ENCODE results near the gene RAB40C.

Gene RAB40C

GRCh38 chr16:668519-669171 lies 78.8 kb downstream of the RAB40C start:
- no peak for DNase-seq (ENCODE audit: low spot score)

GRCh38 chr16:669666-670065 lies 79.8 kb downstream of the RAB40C start:
- no peak for DNase-seq (ENCODE audit: low spot score)

DNA sequence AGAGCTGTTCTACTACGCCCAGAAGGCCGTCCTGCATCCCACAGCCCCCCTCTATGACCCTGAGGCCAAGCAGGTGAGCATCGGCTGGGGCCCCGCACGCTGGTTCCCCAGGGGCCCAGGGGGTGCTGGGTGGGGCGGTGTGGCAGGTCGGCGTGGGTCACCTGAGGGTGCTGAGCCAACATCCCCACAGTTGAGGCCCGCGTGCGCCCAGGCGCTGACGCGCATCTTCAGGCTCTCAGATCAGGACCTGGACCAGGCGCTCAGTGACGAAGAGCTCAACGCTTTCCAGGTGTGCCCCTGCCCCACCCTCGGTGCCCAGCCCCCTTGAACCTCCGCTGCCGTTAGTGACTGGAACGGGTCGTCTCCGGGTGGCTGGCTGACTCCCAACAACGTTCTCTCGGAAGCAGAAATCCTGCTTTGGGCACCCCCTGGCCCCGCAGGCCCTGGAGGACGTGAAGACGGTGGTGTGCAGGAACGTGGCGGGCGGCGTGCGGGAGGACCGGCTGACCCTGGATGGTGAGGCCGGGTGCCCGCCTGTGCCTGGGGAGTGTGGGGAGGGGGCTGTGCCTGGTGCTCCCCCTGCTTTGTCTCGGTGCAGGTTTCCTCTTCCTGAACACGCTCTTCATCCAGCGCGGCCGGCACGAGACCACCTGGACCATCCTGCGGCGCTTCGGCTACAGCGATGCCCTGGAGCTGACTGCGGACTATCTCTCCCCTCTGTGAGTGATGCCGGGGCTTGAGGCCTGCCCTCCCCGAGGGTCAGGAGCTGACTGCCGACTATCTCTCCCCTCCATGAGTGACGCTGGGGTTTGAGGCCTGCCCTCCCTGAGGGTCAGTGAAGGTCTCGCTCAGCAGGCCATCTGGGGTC lies 80.9 kb downstream of the RAB40C start:
- DNase-seq (ENCODE audit: low spot score): no peak

DNA sequence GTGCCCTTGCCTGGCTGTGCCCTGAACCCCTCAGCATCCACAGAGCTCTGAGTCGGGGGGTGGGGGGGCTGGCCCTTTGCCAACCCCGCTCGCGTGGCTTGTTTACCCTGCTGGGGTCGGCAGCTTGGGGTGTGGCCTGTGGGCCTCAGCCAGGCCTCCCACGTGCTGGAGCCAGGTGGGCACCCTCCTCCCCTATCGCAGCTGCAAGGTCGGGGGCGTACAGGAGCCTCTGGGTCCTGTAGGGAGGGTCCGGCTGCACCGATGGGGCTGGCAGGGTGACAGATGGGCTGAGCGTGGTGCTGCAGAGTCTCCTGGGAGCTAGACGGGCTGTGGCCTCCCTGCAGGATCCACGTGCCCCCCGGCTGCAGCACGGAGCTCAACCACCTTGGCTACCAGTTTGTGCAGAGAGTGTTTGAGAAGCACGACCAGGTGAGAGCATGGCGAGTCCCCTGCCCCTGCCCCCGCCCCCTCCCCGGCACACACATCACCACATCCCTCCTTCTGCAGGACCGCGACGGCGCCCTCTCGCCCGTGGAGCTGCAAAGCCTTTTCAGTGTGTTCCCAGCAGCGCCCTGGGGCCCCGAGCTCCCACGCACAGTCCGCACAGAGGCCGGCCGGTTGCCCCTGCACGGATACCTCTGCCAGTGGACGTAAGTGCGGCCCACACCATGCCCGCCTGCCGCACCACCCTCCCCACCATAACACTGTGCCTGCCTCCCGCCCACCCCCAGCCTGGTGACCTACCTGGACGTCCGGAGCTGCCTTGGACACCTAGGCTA lies 81.7 kb downstream of the RAB40C start:
- DNase-seq (ENCODE audit: low spot score): no peak

DNA sequence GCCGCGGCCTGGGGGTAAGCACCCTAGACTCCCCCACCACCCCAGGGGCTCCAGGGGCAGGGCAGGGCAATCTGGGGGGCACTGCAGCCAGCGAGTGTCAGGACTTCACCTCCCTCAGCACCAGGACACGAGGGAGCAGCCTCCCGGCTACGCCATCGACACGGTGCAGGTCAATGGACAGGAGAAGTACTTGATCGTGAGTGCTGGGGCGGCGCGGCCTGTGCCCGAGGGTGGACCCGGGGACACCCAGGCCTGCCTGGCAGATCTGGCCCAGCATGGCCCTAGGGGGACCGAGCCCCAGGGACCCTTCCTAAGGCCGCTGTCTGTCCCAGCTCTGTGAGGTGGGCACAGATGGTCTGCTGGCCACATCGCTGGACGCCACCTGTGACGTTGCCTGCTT lies 82.5 kb downstream of the RAB40C start:
- DNase-seq (ENCODE audit: low spot score): no peak

GRCh38 chr16:672851-673250 lies 83.0 kb downstream of the RAB40C start:
- no peak for DNase-seq (ENCODE audit: low spot score)

DNA sequence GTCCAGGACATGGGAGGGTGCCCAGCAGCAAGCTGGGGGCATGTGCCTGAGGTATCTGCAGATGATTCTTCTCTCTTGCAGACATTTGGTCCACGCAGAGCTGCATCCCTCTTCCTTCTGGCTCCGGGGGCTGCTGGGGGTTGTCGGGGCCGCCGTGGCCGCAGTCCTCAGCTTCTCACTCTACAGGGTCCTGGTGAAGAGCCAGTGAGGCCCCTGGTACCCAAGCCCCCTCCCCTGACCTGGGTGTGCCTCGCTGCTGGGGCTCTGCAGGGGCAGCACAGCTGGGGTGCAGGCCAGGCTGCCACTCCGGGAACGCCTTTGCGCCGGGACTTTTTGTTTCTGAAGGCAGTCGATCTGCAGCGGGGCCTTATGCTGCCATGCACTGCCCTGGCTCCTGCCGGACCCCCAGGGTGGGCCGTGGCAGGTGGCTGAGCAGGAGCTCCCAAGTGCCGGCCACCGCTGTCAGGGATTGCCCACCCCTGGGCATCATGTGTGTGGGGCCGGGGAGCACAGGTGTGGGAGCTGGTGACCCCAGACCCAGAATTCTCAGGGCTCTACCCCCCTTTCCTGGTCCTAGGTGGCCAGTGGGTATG lies 83.6 kb downstream of the RAB40C start:
- DNase-seq (ENCODE audit: low spot score): no peak

- no peak for DNase-seq (ENCODE audit: low spot score)
Observed at GRCh38 chr16:674214-674881, 84.5 kb downstream of the RAB40C start.

DNA sequence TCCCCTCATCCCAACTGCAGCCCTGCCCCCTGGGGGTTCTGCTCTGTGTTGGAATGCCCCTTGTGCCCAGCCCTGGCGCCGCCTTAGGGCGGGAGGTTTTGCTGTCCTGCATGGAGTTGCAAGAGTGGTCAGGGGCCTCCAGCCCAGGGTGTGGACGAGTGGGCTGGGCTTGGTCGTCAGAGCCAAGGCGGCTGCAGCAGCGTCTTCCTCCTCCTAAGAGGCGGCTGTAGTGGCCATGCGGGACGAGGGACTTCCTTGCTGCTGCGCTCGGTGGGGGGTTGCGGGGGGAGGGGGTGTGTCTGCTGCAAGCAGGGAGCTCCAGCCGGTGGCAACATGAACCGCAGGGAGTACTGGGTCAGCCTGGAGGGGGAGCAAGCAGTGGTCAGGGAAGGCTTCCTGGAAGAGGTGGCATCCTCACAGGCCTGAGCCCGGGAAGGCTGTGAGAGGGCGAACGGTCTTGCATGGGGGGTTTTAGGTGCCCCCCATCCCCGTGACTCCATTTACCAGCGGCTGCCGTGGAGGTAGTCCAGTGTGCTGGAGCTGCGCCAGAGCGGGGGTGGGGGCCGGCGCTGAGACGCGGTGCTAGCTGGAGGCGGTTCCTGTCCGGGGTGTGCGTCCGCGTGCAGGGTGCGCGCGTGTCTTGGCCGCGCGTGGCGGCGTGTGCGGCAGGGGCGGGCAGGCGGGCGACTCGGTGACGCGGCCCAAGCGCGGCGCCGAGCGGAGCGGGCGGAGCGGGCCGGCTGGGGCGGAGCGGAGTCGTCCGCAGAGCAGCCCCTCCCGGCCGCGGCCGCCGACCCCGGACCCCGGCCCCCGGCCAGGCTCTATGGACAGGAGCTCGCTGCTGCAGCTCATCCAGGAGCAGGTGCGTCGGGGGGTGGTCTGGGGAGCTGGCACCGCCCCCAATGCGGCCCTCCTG lies 85.4 kb downstream of the RAB40C start, which contains the start of gene RHBDL1:
RHBDL1 (plus strand) TSS at position 704 of the 916 bp plus-strand sequence; CDS start at position 824, 120 bp downstream.
- no peak for DNase-seq (ENCODE audit: low spot score)

DNA sequence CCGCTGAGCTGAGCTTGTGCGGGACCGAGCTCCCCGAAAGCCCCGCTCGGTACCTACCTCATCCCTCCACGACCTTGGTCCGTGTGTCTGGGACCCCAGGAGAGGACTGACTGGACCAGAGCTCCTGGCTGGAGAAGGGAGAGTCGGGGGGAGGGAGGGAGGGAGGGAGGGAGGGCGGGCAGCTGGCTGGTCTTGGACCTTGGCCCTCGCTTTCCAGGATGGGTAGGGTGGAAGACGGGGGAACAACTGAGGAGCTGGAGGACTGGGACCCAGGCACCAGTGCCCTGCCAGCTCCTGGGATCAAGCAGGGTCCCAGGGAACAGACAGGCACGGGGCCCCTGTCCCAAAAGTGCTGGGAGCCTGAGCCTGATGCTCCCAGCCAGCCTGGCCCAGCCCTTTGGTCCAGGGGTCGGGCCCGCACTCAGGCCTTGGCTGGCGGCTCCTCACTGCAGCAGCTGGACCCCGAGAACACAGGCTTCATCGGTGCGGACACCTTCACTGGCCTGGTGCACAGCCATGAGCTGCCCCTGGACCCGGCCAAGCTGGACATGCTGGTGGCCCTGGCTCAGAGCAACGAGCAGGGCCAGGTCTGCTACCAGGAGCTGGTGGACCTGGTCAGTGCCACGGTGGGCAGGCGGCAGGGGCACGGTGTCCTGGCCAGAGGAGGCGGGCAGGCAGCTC lies 86.2 kb downstream of the RAB40C start:
- no peak for DNase-seq (ENCODE audit: low spot score)

- no peak for DNase-seq (ENCODE audit: low spot score)
Observed at GRCh38 chr16:676565-676902, 86.7 kb downstream of the RAB40C start.

- no peak for DNase-seq (ENCODE audit: low spot score)
Observed at GRCh38 chr16:676913-677312, 87.0 kb downstream of the RAB40C start.

GRCh38 chr16:677316-678190 lies 87.7 kb downstream of the RAB40C start:
- DNase-seq (ENCODE audit: low spot score): no peak

- no peak for DNase-seq (ENCODE audit: low spot score)
Observed at GRCh38 chr16:678209-678857, 88.5 kb downstream of the RAB40C start.

Measured in kidney capillary endothelial cell (primary cell).